Suprapubic skin (tissue), 4 donors: ENCODE results near the gene GNAT3.

Experiments used
- CTCF ChIP-seq, 2 donors: fragments of 200-600 bp in 1 of 2; fragments of 450-650 bp in 1 of 2; sonication (generic) in 1 of 2; IDR thresholded peaks; one replicate each; pipeline ENCODE4 v1.5.1; 2016 to 2019; ENCODE audit warnings: antibody characterized with exemption in 2 of 2, mild to moderate bottlenecking in 1 of 2, moderate library complexity in 1 of 2
- EP300 ChIP-seq: sonication (generic); formaldehyde crosslinking; IDR thresholded peaks from one replicate; pipeline ENCODE4 v1.6.1; 2017; ENCODE audit warnings: antibody characterized with exemption
- POLR2A ChIP-seq, 2 donors: fragments of 450-650 bp; IDR thresholded peaks; one replicate each; pipeline ENCODE4 v1.6.1; 2017; ENCODE audit warnings: antibody characterized with exemption in 2 of 2, mild to moderate bottlenecking in 2 of 2, moderate library complexity in 2 of 2
- POLR2AphosphoS5 ChIP-seq, 3 donors: sonication (generic); formaldehyde crosslinking; IDR thresholded peaks; one replicate each; pipeline ENCODE4 v1.6.1; 2017; ENCODE audit warnings: antibody characterized with exemption in 3 of 3

GRCh38 chr7:80460857-80461256 is 51.0 kb downstream of the GNAT3 start:
- TF ChIP-seq CTCF (IDR thresholded peaks at IDR 0.05): no peak
- no peak for TF ChIP-seq POLR2A (IDR thresholded peaks at IDR 0.05)
- TF ChIP-seq EP300: no peak
- TF ChIP-seq POLR2AphosphoS5 (IDR thresholded peaks at IDR 0.05): no peak
